Muscle of arm (tissue), 12 donors: ENCODE results near the gene KIF17. TPM values are rescaled to one million over a fixed set of nuclear protein-coding genes. Genes with fewer than 3 reads are reported as not detected.
"Not testable (repeated sequence)": the region's sequence is repeated elsewhere in the genome, so short reads cannot be mapped to it uniquely, and the experiment has no call there.

Experiments
- DNase-seq: peaks from one replicate; pipeline ENCODE4 v3.0.0-alpha.2; 2013
- polyA plus RNA-seq, 12 donors: library from polyadenylated mRNA; unstranded; fragments of 120-200 nt; gene quantifications; one replicate each; pipeline ENCODE4 v1.2.1, GENCODE V29; 2013; ENCODE audit not compliant: insufficient read length in 12 of 12

KIF17 gene
- polyA plus RNA-seq, 12 donors: 1.3 to 4.1 (median 2.5) TPM; not detected in 2

GRCh38 chr1:20691872-20692271 is 25.9 kb downstream of the KIF17 start:
- no peak for DNase-seq

- DNase-seq: no peak
These were observed 28.2 kb downstream of the KIF17 start for GRCh38 chr1:20689645-20690056.

GRCh38 chr1:20686883-20687725 is 30.7 kb downstream of the KIF17 start:
- DNase-seq: no peak

- no peak for DNase-seq
These were observed 32.1 kb downstream of the KIF17 start for GRCh38 chr1:20685741-20686140.

- no peak for DNase-seq
These were observed 32.6 kb downstream of the KIF17 start for GRCh38 chr1:20685099-20685662.

- no peak for DNase-seq
These were observed 33.2 kb downstream of the KIF17 start for GRCh38 chr1:20684651-20685050.

GRCh38 chr1:20684050-20684620 is 33.7 kb downstream of the KIF17 start:
- no peak for DNase-seq

- no peak for DNase-seq
These were observed 34.2 kb downstream of the KIF17 start for GRCh38 chr1:20683614-20684013.

- DNase-seq: no peak
These were observed 35.1 kb downstream of the KIF17 start for GRCh38 chr1:20682571-20683236.

GRCh38 chr1:20681999-20682398 is 35.8 kb downstream of the KIF17 start:
- no peak for DNase-seq

GRCh38 chr1:20680269-20680668 is 37.5 kb downstream of the KIF17 start:
- no peak for DNase-seq

GRCh38 chr1:20678599-20678998 is 39.2 kb downstream of the KIF17 start:
- DNase-seq: no peak

- not testable (repeated sequence) for DNase-seq
These were observed 44.2 kb downstream of the KIF17 start for GRCh38 chr1:20673626-20674025.

GRCh38 chr1:20672265-20672632 is 45.6 kb downstream of the KIF17 start:
- no peak for DNase-seq

- DNase-seq: no peak
These were observed 46.9 kb downstream of the KIF17 start for GRCh38 chr1:20670936-20671335.

- DNase-seq: no peak
These were observed 49.2 kb downstream of the KIF17 start for GRCh38 chr1:20668581-20668980.

- DNase-seq: no peak
These were observed 51.0 kb downstream of the KIF17 start for GRCh38 chr1:20666804-20667203.

GRCh38 chr1:20666146-20666545 is 51.7 kb downstream of the KIF17 start:
- no peak for DNase-seq

- DNase-seq: no peak
These were observed 52.1 kb downstream of the KIF17 start for GRCh38 chr1:20665726-20666125.

- DNase-seq: no peak
These were observed 53.7 kb downstream of the KIF17 start for GRCh38 chr1:20663969-20664715.

- DNase-seq: no peak
These were observed 54.4 kb downstream of the KIF17 start for GRCh38 chr1:20663365-20663764.

- DNase-seq: no peak
These were observed 55.7 kb downstream of the KIF17 start for GRCh38 chr1:20662110-20662475.
